Nephron (organoid): ENCODE measurements around the gene LMOD3.
A peak's percentile ranks its signal among the peaks of the same experiment; 100 is the strongest.

Experiments used
- H3K27ac Mint-ChIP-seq, 3 experiments: 2 replicates each; pipeline ENCODE4 v1.8.0; 2020; ENCODE audit warnings: mixed read lengths in 3 of 3, mild to moderate bottlenecking in 2 of 3, moderate library complexity in 1 of 3
- H3K27me3 Mint-ChIP-seq: 2 replicates; pipeline ENCODE4 v1.8.0; 2021; ENCODE audit warnings: low read depth, mild to moderate bottlenecking, moderate library complexity, mixed read lengths
- H3K36me3 Mint-ChIP-seq: 2 replicates; pipeline ENCODE4 v1.8.0; 2020; ENCODE audit warnings: low read depth, mixed read lengths
- H3K4me1 Mint-ChIP-seq: 2 replicates; pipeline ENCODE4 v1.8.0; 2020; ENCODE audit warnings: mixed read lengths
- H3K4me3 Mint-ChIP-seq, 3 experiments: 2 replicates each; pipeline ENCODE4 v1.8.0; 2020; ENCODE audit warnings: mild to moderate bottlenecking in 3 of 3, mixed read lengths in 3 of 3, moderate library complexity in 2 of 3
- H3K9me3 Mint-ChIP-seq: 2 replicates; pipeline ENCODE4 v1.8.0; 2020; ENCODE audit warnings: mixed read lengths
- CTCF ChIP-seq, 3 experiments: fragments of 200-600 bp; sonication (generic); IDR thresholded peaks; one replicate each; pipeline ENCODE4 v1.5.0; 2021; ENCODE audit warnings: antibody characterized with exemption in 3 of 3; ENCODE audit not compliant: unreplicated experiment in 3 of 3

LMOD3 gene

DNA sequence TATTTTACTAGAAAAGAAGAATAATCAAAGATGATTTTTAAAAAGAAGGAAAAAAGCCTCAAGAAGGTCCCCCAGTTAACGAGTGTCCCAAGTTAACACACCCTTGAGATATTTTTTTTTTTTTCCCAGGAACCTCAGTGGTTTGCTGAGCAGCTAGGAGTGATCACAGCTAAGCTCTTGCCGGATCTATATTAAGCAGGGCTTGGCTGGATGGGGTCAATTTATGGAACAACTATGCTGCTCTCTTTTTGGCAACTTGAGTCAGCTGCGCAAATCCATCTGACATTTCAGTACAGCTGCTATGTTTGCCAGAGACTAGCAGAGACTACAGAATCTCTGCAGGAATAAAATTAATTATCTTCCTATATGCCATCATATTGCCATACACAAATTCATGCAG is at the start of gene LMOD3:
Gene LMOD3 (minus strand): TSS at position 193 of the 400 bp plus-strand sequence. CDS start 209 bp downstream, outside the sequence.
- no peak for TF ChIP-seq CTCF (IDR thresholded peaks at IDR 0.05; ENCODE audit: unreplicated experiment in 3 of 3)
- Mint-ChIP-seq H3K27ac (peak within 1 kb of the TSS; percentile 23 to 36 (median 33)), H3K36me3 (no peaks in the 10 kb centered on the region), H3K4me3 (peak within 1 kb of the TSS; percentile 37 to 91 (median 78)), H3K9me3 (no peaks in the 10 kb centered on the region), H3K4me1 (peaks cover 48% of the 10 kb centered on the region), H3K27me3 (no peaks in the 10 kb centered on the region)

- H3K4me1 Mint-ChIP-seq: peaks cover 31% of the 10 kb centered on the region
- no peaks in the 10 kb centered on the region for H3K27me3 Mint-ChIP-seq
- no peaks in the 10 kb centered on the region for H3K9me3 Mint-ChIP-seq
- peak overlapping the region in 1 of 3 experiments; percentile 24 for H3K27ac Mint-ChIP-seq
- H3K36me3 Mint-ChIP-seq: peaks cover 74% of the 10 kb centered on the region
- H3K4me3 Mint-ChIP-seq: no peak overlapping the region
- TF ChIP-seq CTCF (IDR thresholded peaks at IDR 0.05; ENCODE audit: unreplicated experiment in 3 of 3): no peak
Observed at GRCh38 chr3:69172058-69172457, 49.7 kb upstream of the LMOD3 start.

GRCh38 chr3:69166446-69166845 is 44.1 kb upstream of the LMOD3 start:
- Mint-ChIP-seq H3K27me3 (no peaks in the 10 kb centered on the region), H3K9me3 (no peaks in the 10 kb centered on the region), H3K36me3 (peaks cover 33% of the 10 kb centered on the region), H3K4me1 (peaks cover 5% of the 10 kb centered on the region), H3K27ac (no peak overlapping the region), H3K4me3 (no peak overlapping the region)
- TF ChIP-seq CTCF (IDR thresholded peaks at IDR 0.05; ENCODE audit: unreplicated experiment in 3 of 3): no peak

GRCh38 chr3:69165744-69166143 is 43.3 kb upstream of the LMOD3 start:
- Mint-ChIP-seq H3K36me3 (peaks cover 26% of the 10 kb centered on the region), H3K27ac (no peak overlapping the region), H3K4me1 (peaks cover 6% of the 10 kb centered on the region), H3K4me3 (no peak overlapping the region), H3K9me3 (no peaks in the 10 kb centered on the region), H3K27me3 (no peaks in the 10 kb centered on the region)
- TF ChIP-seq CTCF (IDR thresholded peaks at IDR 0.05; ENCODE audit: unreplicated experiment in 3 of 3): no peak

- Mint-ChIP-seq H3K27me3 (no peaks in the 10 kb centered on the region), H3K27ac (no peak overlapping the region), H3K4me3 (no peak overlapping the region), H3K9me3 (no peaks in the 10 kb centered on the region), H3K4me1 (peaks cover 6% of the 10 kb centered on the region), H3K36me3 (peaks cover 12% of the 10 kb centered on the region)
- TF ChIP-seq CTCF (IDR thresholded peaks at IDR 0.05; ENCODE audit: unreplicated experiment in 3 of 3): no peak
Observed at GRCh38 chr3:69164296-69164695, 41.9 kb upstream of the LMOD3 start.

- Mint-ChIP-seq H3K9me3 (no peaks in the 10 kb centered on the region), H3K27me3 (no peaks in the 10 kb centered on the region), H3K27ac (no peak overlapping the region), H3K4me1 (peaks cover 6% of the 10 kb centered on the region), H3K36me3 (peaks cover 2% of the 10 kb centered on the region), H3K4me3 (no peak overlapping the region)
- no peak for TF ChIP-seq CTCF (IDR thresholded peaks at IDR 0.05; ENCODE audit: unreplicated experiment in 3 of 3)
Observed at GRCh38 chr3:69162308-69162980, 40.0 kb upstream of the LMOD3 start.
